Karpas-422 (cell line): ENCODE measurements around the gene LPAR1. TPM values are rescaled to one million over a fixed set of nuclear protein-coding genes. Genes with fewer than 3 reads are reported as not detected.
"Not testable (repeated sequence)": the region's sequence is repeated elsewhere in the genome, so short reads cannot be mapped to it uniquely, and the experiment has no call there.

Source experiments
- DNase-seq: peaks from one replicate; pipeline ENCODE4 v3.0.0-alpha.2; 2015
- H2AFZ ChIP-seq: fragments of 200-600 bp; sonication (generic); 2 replicates; pipeline ENCODE4 v1.6.1; 2014; ENCODE audit warnings: antibody characterized with exemption, low read length, mixed read lengths
- H3K27ac ChIP-seq: fragments of 200-600 bp; sonication (generic); 2 replicates; pipeline ENCODE4 v1.5.1; 2014; ENCODE audit warnings: mild to moderate bottlenecking, low read length, moderate library complexity
- H3K27me3 ChIP-seq: fragments of 200-600 bp; sonication (generic); 2 replicates; pipeline ENCODE4 v1.6.1; 2014; ENCODE audit warnings: low read length, mixed read lengths
- H3K36me3 ChIP-seq: fragments of 200-600 bp; sonication (generic); 2 replicates; pipeline ENCODE4 v1.6.1; 2014; ENCODE audit warnings: low read length, mixed read lengths; ENCODE audit not compliant: insufficient read depth
- H3K4me1 ChIP-seq: fragments of 200-600 bp; sonication (generic); 2 replicates; pipeline ENCODE4 v1.6.1; 2014; ENCODE audit warnings: mild to moderate bottlenecking, low read length, mixed read lengths
- H3K4me2 ChIP-seq: fragments of 200-600 bp; sonication (generic); 2 replicates; pipeline ENCODE4 v1.6.1; 2014; ENCODE audit warnings: low read length, low read depth, mild to moderate bottlenecking; ENCODE audit not compliant: poor library complexity, severe bottlenecking
- H3K4me3 ChIP-seq: fragments of 200-600 bp; sonication (generic); 2 replicates; pipeline ENCODE4 v1.5.1; 2014; ENCODE audit warnings: mild to moderate bottlenecking, antibody characterized with exemption, low read length, mixed read lengths
- H3K79me2 ChIP-seq: fragments of 200-600 bp; sonication (generic); 2 replicates; pipeline ENCODE4 v1.6.1; 2014; ENCODE audit warnings: mild to moderate bottlenecking, low read length, mixed read lengths
- H3K9ac ChIP-seq: fragments of 200-600 bp; sonication (generic); 2 replicates; pipeline ENCODE4 v1.6.0; 2014; ENCODE audit warnings: low read length
- H3K9me2 ChIP-seq: fragments of 200-600 bp; sonication (generic), shearing (Covaris generic); replicated peaks from 2 replicates; pipeline ENCODE4 v1.6.0; 2014; ENCODE audit warnings: mild to moderate bottlenecking, low read length, moderate library complexity; ENCODE audit not compliant: insufficient read depth
- H3K9me3 ChIP-seq: fragments of 300-700, 200-600 bp; sonication (generic); 2 replicates; pipeline ENCODE4 v1.6.1; 2014; ENCODE audit warnings: low read length, mixed read lengths
- H4K20me1 ChIP-seq: fragments of 200-600 bp; sonication (generic); 2 replicates; pipeline ENCODE4 v1.6.1; 2014; ENCODE audit warnings: mild to moderate bottlenecking, antibody characterized with exemption, low read length, low read depth; ENCODE audit not compliant: insufficient read depth
- total RNA-seq: library from RNA; depleted of rRNA; stranded (reverse); fragments of >200 nt; shearing (Covaris generic); gene quantifications from 2 replicates; pipeline ENCODE4 v1.2.3, GENCODE V29; 2014; ENCODE audit warnings: low replicate concordance

Gene LPAR1
- total RNA-seq, 1 experiment from 2014 or later: not detected

DNA sequence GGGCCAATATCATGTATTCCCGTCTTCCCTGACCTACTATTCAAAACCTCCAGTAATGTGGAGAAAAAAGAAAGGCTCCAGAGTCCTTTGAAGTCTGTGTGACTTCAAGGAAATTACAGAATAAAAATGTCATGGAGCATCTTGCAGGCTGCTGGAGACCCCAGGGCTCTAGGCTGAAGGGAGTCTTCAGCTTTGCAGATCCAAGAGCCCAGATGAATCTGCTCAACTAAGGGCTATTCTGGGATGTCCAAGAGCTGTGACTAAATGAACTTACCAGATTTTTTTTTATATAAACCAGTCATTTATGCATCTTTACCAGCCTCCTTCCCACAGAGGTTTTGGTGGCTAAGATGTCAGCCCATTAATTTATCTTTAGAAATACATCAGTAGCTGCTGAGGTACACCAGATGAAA is 202.4 kb downstream of the LPAR1 start:
- no peaks in the 10 kb centered on the region for H4K20me1 ChIP-seq
- H3K27me3 ChIP-seq: no peaks in the 10 kb centered on the region
- no peak for DNase-seq
- H3K27ac ChIP-seq: no peak overlapping the region
- H3K79me2 ChIP-seq: no peaks in the 10 kb centered on the region
- H3K9ac ChIP-seq: no peak overlapping the region
- no peaks in the 10 kb centered on the region for H3K4me1 ChIP-seq
- no peak overlapping the region for H3K4me3 ChIP-seq
- no peak overlapping the region for H2AFZ ChIP-seq
- no peaks in the 10 kb centered on the region for H3K9me2 ChIP-seq
- no peaks in the 10 kb centered on the region for H3K36me3 ChIP-seq
- H3K4me2 ChIP-seq: no peak overlapping the region
- no peaks in the 10 kb centered on the region for H3K9me3 ChIP-seq

GRCh38 chr9:110835404-110835803 is 202.9 kb downstream of the LPAR1 start:
- no peaks in the 10 kb centered on the region for H4K20me1 ChIP-seq
- DNase-seq: no peak
- H3K79me2 ChIP-seq: no peaks in the 10 kb centered on the region
- no peak overlapping the region for H2AFZ ChIP-seq
- H3K4me2 ChIP-seq: no peak overlapping the region
- no peaks in the 10 kb centered on the region for H3K9me2 ChIP-seq
- no peaks in the 10 kb centered on the region for H3K4me1 ChIP-seq
- no peaks in the 10 kb centered on the region for H3K27me3 ChIP-seq
- no peak overlapping the region for H3K4me3 ChIP-seq
- no peaks in the 10 kb centered on the region for H3K9me3 ChIP-seq
- H3K9ac ChIP-seq: no peak overlapping the region
- H3K36me3 ChIP-seq: no peaks in the 10 kb centered on the region
- H3K27ac ChIP-seq: no peak overlapping the region

DNA sequence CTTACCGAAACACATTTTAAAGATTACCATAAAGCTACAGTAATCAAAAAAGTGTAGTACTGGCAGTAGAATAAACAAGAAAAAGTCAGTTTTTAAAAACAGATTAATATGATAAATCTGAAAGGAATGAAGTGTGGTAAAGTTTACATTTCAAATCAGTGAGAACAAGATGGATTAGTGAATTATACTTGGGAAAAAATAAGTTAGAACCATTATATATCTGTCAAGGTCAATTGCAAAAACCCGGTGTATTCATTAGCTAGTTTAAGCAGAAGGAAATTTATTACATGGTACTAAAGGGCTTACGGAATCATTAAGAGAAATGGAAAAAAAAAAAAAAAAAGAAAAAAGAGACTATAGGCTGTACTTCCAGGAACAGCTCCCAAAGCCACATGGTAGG is 205.3 kb downstream of the LPAR1 start:
- no peaks in the 10 kb centered on the region for H4K20me1 ChIP-seq
- H3K79me2 ChIP-seq: no peaks in the 10 kb centered on the region
- no peak overlapping the region for H3K4me2 ChIP-seq
- H3K4me1 ChIP-seq: no peaks in the 10 kb centered on the region
- H3K4me3 ChIP-seq: no peak overlapping the region
- H3K27ac ChIP-seq: no peak overlapping the region
- no peaks in the 10 kb centered on the region; the same call in 1 of the 2 replicates for H3K9me3 ChIP-seq
- no peaks in the 10 kb centered on the region for H3K27me3 ChIP-seq
- H3K36me3 ChIP-seq: no peaks in the 10 kb centered on the region
- H3K9me2 ChIP-seq: no peaks in the 10 kb centered on the region
- no peak for DNase-seq
- no peak overlapping the region for H3K9ac ChIP-seq
- no peak overlapping the region for H2AFZ ChIP-seq

- DNase-seq: no peak
- no peaks in the 10 kb centered on the region for H3K4me1 ChIP-seq
- H3K4me3 ChIP-seq: no peak overlapping the region
- no peaks in the 10 kb centered on the region for H3K36me3 ChIP-seq
- no peaks in the 10 kb centered on the region for H3K79me2 ChIP-seq
- H3K27me3 ChIP-seq: no peaks in the 10 kb centered on the region
- H3K9me3 ChIP-seq: no peaks in the 10 kb centered on the region; the same call in 1 of the 2 replicates
- H3K27ac ChIP-seq: no peak overlapping the region
- H3K9me2 ChIP-seq: no peaks in the 10 kb centered on the region
- no peak overlapping the region for H3K9ac ChIP-seq
- no peaks in the 10 kb centered on the region for H4K20me1 ChIP-seq
- H3K4me2 ChIP-seq: no peak overlapping the region
- no peak overlapping the region for H2AFZ ChIP-seq
Measured at GRCh38 chr9:110830495-110830894, 207.8 kb downstream of the LPAR1 start.

GRCh38 chr9:110828264-110828663 is 210.0 kb downstream of the LPAR1 start:
- Histone ChIP-seq H3K4me1 (no peaks in the 10 kb centered on the region), H3K36me3 (no peaks in the 10 kb centered on the region), H3K9me2 (no peaks in the 10 kb centered on the region), H3K9ac (no peak overlapping the region), H3K79me2 (no peaks in the 10 kb centered on the region), H3K4me3 (no peak overlapping the region), H3K4me2 (no peak overlapping the region), H3K27me3 (no peaks in the 10 kb centered on the region), H2AFZ (no peak overlapping the region), H3K9me3 (no peaks in the 10 kb centered on the region; the same call in 1 of the 2 replicates), H3K27ac (no peak overlapping the region), H4K20me1 (no peaks in the 10 kb centered on the region)
- DNase-seq: no peak

- H3K79me2 ChIP-seq, H3K27me3 ChIP-seq, H3K9ac ChIP-seq, DNase-seq, H3K9me2 ChIP-seq, H3K36me3 ChIP-seq, H2AFZ ChIP-seq, H3K9me3 ChIP-seq, H3K27ac ChIP-seq, H4K20me1 ChIP-seq, H3K4me3 ChIP-seq, H3K4me2 ChIP-seq, H3K4me1 ChIP-seq: not testable (repeated sequence)
Measured at GRCh38 chr9:110826400-110826799, 211.9 kb downstream of the LPAR1 start.

DNA sequence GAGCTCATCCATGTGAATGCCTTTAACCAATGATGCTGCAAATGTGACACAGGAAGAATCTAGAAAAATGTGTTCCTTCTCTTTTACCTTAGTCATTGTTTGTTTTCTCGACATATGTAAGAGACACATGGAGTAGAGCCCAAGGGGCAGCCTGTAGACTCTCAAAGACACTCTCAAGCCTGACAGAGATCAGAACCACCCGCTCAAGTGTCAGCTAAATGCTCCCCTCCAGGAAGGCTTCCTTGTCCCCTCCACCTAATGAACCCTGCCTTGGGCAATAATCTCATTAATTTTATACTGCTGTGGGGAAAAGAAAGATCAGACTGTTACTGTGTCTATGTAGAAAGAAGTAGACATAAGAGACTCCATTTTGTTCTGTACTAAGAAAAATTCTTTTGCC is 212.3 kb downstream of the LPAR1 start:
- Histone ChIP-seq H3K4me2 (no peak overlapping the region), H3K4me3 (no peak overlapping the region), H4K20me1 (no peaks in the 10 kb centered on the region), H3K27me3 (no peaks in the 10 kb centered on the region), H3K36me3 (no peaks in the 10 kb centered on the region), H2AFZ (no peak overlapping the region), H3K4me1 (no peaks in the 10 kb centered on the region), H3K79me2 (no peaks in the 10 kb centered on the region), H3K27ac (no peak overlapping the region), H3K9me3 (no peaks in the 10 kb centered on the region; the same call in 1 of the 2 replicates), H3K9ac (no peak overlapping the region), H3K9me2 (no peaks in the 10 kb centered on the region)
- DNase-seq: no peak

GRCh38 chr9:110825129-110825528 is 213.1 kb downstream of the LPAR1 start:
- H3K79me2 ChIP-seq, H3K9me3 ChIP-seq, H3K9me2 ChIP-seq, DNase-seq, H3K27ac ChIP-seq, H4K20me1 ChIP-seq, H3K4me1 ChIP-seq, H3K27me3 ChIP-seq, H3K9ac ChIP-seq, H3K4me3 ChIP-seq, H3K36me3 ChIP-seq, H3K4me2 ChIP-seq, H2AFZ ChIP-seq: not testable (repeated sequence)
